K562 (cell line): ENCODE results near the gene GPR37.

Source experiments
- CREB1 ChIP-seq, 2 experiments: sonication (generic) in 1 of 2; formaldehyde crosslinking in 1 of 2; IDR thresholded peaks; 2 replicates each; pipeline versions ENCODE4 v1.6.1 to v1.8.0; 2012 to 2022; ENCODE audit warnings: inconsistent platforms in 1 of 2, mild to moderate bottlenecking in 1 of 2, missing genetic modification reagents in 1 of 2, moderate library complexity in 1 of 2
- CTCF ChIP-seq, 3 experiments: IDR thresholded peaks in 2 of 3; conservative IDR thresholded peaks in 1 of 3; 2 replicates each; pipeline ENCODE4 v1.5.1; 2011 to 2012; ENCODE audit warnings: low read length in 3 of 3, mild to moderate bottlenecking in 3 of 3, control low read depth in 2 of 3, improper control_type of control experiment in 1 of 3, inconsistent platforms in 1 of 3, low read depth in 1 of 3, mixed read lengths in 1 of 3, moderate library complexity in 1 of 3; ENCODE audit not compliant: insufficient read depth in 2 of 3
- YY1 ChIP-seq, 3 experiments: IDR thresholded peaks; 2 replicates each; pipeline ENCODE4 v1.6.1; 2011; ENCODE audit warnings: low read length in 2 of 3, mild to moderate bottlenecking in 2 of 3, moderate library complexity in 2 of 3, borderline replicate concordance in 1 of 3, control low read depth in 1 of 3, low read depth in 1 of 3; ENCODE audit not compliant: insufficient read depth in 3 of 3, insufficient replicate concordance in 2 of 3, control insufficient read depth in 1 of 3, insufficient read length in 1 of 3; ENCODE audit errors: extremely low read depth in 1 of 3
- TF ChIP-seq, protein P1 (sequence below), 2 experiments: IDR thresholded peaks in 1 of 2; conservative IDR thresholded peaks in 1 of 2; 2 replicates each; pipeline ENCODE4 v1.6.1; 2016; ENCODE audit warnings: low read depth in 2 of 2, mild to moderate bottlenecking in 1 of 2, missing compliant biosample characterization in 1 of 2, missing genetic modification characterization in 1 of 2, moderate library complexity in 1 of 2

DNA sequence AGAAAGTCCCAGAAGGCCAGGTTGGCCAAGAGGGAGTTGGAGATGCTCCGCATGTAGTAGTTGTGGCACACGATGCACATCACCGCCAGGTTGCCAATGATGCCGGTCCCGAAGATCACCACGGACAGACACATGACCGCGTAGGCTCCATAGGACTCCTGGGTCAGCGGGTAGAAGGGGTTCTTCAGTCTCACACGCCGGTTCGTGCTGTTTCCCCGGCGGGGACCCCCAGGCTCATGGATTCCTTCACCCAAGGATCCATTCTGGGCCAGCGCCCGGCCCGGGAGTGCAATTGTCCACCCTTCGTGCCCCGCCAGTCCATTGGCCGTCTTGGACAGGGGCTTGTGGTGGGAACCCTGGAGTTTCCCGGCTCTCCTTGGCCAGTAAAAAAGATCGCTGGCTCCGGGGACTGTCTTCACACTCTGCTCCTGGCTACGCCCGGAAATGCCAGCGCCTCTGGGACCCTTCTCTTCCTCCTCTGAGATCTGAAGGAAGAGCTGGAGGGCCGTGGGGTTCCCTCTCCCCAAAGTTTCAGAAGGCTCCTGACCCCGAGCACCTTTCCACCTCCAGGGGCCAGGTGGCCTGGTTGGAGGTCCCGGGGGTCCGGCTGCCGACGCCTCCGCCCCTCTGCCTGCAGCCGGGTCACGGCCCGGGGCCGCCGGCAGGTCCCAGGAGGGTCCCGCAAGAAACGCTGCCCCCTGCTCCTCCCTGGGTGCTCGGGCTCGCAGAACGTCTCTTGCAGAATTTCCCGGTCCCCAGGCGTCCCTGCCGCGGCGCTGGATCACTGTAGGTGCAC is 1.3 kb downstream of the GPR37 start:
- TF ChIP-seq YY1 (IDR thresholded peaks at IDR 0.05; ENCODE audit: borderline replicate concordance in 1 of 3, control insufficient read depth in 1 of 3, extremely low read depth in 1 of 3, insufficient read depth in 3 of 3, insufficient read length in 1 of 3, insufficient replicate concordance in 2 of 3, low read depth in 1 of 3, low read length in 2 of 3) (no peak), CREB1 (IDR thresholded peaks at IDR 0.05) (no peak), CREB1 (CRISPR knock-in tag; IDR thresholded peaks at IDR 0.05) (no peak), CTCF (IDR thresholded peaks at IDR 0.05 in 2 of 3, conservative IDR thresholded peaks at IDR 0.05 in 1 of 3; ENCODE audit: insufficient read depth in 2 of 3, low read depth in 1 of 3, low read length in 3 of 3) (no peak)
- TF ChIP-seq, protein P1, sequence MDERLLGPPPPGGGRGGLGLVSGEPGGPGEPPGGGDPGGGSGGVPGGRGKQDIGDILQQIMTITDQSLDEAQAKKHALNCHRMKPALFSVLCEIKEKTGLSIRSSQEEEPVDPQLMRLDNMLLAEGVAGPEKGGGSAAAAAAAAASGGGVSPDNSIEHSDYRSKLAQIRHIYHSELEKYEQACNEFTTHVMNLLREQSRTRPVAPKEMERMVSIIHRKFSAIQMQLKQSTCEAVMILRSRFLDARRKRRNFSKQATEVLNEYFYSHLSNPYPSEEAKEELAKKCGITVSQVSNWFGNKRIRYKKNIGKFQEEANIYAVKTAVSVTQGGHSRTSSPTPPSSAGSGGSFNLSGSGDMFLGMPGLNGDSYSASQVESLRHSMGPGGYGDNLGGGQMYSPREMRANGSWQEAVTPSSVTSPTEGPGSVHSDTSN (CRISPR knock-in tag; IDR thresholded peaks at IDR 0.05; ENCODE audit: low read depth): no peak
- TF ChIP-seq, protein P1 (tag; conservative IDR thresholded peaks at IDR 0.05; ENCODE audit: low read depth): no peak
